GM21528 (cell line): Measurements from ENCODE around the gene PAGR1.

Experiments
- ATAC-seq: cut with Tn5 transposase; IDR thresholded peaks from one replicate; pipeline ENCODE4 v1.9.1; 2021; ENCODE audit warnings: mild to moderate bottlenecking, moderate library complexity; ENCODE audit not compliant: unreplicated experiment, low FRiP score

PAGR1 gene

GRCh38 chr16:29834079-29834478, 18.1 kb downstream of the PAGR1 start:
- no peak for ATAC-seq

DNA sequence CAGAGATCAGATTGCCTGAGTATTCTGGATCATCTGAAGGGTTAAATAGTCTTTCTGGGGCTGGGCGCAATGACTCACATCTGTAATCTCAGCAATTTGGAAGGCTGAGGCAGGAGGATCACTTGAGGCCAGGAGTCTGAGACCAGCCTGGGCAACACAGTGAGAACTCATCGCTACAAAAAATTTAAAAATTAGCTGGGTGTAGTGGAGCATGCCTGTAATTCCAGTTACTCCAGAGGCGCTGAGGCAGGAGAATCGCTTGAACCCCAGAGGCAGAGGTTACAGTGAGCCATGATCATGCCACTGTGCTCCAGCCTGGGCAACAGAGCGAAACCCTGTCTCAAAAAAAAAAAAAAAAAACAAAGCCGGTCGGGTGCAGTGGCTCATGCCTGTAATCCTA, 20.0 kb downstream of the PAGR1 start:
- no peak for ATAC-seq

GRCh38 chr16:29836623-29837022, 20.7 kb downstream of the PAGR1 start:
- no peak for ATAC-seq

- no peak for ATAC-seq
Observed at GRCh38 chr16:29837841-29838240, 21.9 kb downstream of the PAGR1 start.

DNA sequence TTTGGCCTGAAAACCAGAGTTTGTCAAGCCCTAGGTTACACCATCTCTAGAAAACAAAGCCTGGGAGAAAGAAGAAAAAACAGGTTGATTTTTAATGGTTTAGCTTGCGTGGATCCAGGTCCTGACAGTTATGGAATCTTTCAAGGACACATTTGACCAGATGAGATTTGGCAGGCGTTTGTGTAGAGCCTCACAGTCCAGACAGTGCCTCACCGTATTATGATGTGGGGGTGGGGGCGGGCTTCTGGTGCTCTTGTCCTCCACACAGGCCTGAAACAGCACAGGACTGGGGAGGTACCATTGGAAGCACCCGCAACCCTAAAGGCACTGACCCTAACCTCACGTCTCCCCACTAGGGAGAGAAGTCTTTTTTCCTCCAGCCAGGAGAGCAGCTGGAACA, 23.9 kb downstream of the PAGR1 start:
- no peak for ATAC-seq

DNA sequence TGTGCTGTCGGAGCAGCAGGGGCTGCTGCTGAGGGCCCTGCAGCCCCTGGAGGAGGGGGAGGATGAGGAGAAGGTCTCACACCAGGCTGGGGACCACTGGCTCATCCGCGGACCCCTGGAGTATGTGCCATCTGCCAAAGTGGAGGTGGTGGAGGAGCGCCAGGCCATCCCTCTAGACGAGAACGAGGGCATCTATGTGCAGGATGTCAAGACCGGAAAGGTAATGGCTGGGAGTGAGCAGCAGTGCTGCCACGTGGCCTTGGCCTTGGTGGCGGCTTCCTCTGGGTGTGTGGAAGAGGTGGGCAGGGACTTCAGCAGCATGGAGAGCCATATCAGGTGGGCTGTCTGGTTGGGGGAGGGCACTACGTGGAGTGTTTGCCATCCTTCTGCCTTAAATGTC, 24.3 kb downstream of the PAGR1 start:
- ATAC-seq = no peak

- ATAC-seq = no peak
Observed at GRCh38 chr16:29841631-29842030, 25.7 kb downstream of the PAGR1 start.

DNA sequence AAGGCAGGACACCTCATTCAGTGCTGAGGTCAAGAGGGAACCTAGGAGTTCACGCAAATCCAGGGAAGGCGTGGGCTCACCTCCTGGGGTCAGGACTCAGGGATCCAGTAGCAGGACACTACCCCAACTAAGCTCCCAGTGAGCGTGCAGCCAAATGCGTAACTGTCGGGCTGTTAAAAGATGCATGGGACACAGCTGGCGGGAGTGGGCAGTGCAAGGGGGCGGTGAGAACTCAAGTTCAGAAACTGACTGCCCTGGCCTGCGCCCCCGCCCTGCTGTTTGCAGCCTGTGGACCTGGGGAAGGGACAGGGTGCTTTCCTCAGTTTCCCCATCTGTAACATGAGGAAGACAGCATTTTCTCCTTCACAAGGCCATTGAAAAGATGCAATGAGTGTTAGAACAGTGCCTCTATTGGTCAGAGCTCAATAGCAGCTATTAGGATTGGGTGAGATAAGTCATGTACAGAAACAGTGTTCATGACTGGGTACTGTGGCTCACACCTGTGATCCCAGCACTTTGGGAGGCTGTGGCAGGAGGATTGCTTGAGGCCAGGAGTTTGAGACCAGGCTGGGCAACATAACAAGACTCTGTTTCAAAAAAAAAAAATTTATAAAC, 26.9 kb downstream of the PAGR1 start:
- ATAC-seq = no peak

- no peak for ATAC-seq
Observed at GRCh38 chr16:29843931-29844330, 28.0 kb downstream of the PAGR1 start.

GRCh38 chr16:29844575-29845331, 28.8 kb downstream of the PAGR1 start:
- ATAC-seq = no peak

GRCh38 chr16:29845656-29846055, 29.7 kb downstream of the PAGR1 start:
- no peak for ATAC-seq

DNA sequence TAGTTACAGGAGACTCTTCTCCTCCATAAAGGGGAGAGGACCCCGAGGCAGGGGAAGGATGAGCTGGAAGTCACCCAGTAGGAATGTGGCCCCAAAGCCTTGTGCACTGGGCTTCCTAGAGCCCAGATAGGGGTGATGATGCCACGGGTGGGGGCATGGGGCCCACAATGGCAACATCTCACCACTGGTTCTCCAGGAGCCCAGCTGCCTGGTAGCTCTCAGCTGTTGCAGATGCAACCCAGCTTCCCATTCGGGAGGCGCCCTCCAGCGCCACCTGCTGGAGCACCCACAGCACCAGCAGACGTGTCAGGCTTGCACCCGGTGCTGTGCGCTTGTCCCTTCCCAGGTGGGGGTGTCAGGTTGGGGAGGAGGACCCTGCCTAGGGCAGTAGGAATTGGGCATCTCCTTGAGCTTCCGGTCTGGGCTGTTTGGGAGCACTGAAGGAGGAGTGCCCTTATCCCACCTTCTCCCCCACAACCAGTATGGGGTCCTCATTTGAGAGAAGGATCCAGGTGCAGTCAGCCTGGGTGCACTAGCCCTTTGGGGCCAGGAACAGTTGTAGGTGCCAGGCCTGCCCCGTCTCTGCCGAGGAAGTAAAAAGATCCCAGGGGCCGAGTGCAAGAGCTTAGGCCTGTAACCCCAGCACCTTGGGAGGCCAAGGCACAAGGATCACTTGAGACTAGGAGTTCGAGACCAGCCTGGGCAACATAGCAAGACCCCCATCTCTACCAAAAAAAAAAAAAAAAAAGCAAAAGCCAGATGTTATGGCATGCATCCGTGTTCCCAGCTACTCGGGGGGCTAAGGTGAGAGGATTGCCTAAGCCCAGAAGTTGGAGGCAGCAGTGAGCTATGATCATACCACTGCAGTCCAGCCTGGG, 32.7 kb downstream of the PAGR1 start:
- ATAC-seq = no peak

- no peak for ATAC-seq
Observed at GRCh38 chr16:29849505-29849904, 33.6 kb downstream of the PAGR1 start.

DNA sequence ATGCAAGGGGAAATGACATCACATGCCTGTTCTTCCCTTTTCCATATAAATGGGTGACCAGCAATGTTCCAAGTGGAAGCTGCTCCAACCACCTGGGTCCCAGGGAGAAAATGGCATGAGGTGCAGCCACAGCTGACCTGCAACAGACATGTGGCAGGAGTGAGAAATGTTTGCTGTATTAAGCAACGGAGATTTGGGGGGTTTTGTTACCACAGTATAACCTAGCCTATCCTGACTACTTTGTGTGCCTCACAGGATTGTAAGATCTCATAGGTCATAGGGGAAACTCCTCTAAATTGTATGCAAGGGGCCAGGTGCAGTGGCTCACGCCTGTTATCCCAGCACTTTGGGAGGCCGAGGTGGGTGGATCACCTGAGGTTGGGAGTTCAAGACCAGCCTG, 35.0 kb downstream of the PAGR1 start:
- no peak for ATAC-seq

DNA sequence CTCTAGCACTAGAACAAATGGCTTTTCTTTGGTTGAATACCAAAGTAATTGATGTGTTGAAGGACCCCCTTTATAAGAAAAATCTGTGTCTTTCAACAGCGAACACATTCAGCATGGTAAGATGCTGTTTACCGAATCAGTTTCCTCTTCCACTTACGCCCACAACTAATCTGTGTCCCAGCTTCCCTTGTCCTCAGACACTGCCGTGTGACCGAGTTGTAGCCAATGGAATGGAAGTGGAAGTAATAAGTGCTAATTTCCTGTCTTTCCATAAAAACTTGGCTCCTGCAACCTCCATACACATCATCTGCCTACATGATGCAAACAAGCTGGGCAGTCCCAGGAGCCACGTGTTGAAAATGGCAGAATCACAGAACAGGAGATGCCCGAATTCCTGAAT, 36.7 kb downstream of the PAGR1 start:
- no peak for ATAC-seq

DNA sequence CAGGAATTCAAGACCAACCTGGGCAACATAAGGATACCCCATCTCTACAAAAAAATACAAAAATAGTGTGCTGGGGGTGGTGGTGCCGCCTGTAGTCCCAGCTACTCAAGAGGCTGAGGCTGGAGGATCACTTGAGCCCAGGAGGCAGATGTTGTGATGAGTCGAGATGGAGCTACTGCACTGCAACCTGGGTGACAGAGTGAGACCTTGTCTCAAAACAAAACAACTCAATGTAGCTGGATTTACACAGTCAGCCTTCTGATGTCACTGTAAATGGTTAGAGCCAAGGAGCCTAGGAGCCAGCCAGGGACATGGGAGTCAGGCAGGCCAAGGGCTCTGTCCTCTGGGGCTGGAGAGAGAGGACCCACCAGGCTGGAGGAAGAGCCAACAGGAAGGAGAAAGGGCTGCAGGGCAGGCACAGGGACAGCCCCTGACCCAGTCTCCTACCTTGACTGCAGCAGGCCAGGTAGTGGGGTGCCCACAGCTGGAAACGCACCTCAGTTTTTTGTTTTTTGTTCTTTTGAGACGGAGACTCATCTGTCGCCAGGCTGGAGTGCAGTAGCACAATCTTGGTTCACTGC, 38.7 kb downstream of the PAGR1 start:
- ATAC-seq = no peak

DNA sequence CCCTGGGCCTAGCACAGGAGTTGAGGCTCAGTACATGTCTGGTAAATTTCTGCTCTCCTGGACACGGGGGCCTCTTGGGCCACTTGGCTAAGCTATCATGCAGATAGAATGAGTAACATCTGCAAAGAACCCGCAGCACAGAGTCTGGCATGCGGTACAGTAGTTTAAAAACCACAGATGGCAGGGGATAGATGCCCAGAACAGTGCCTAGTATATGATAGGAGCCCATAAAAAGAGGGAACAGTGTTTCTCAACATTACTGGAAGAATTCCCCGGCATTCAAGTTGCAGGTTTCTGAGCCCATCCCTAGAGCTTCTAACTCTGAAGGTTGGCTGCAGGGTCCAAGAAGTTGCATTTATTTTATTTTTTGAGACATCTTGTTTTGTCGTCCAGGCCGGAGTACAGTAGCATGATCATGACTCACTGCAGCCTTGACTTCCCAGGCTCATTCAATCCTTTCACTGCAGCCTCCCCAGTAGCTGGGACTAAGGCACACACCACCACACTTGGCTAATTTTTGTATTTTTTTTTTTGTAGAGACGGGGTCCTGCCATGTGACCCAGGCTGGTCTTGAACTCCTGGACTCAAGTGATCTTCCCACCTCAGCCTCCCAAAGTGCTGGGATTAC, 41.3 kb downstream of the PAGR1 start:
- ATAC-seq = no peak

GRCh38 chr16:29858149-29858849, 42.3 kb downstream of the PAGR1 start:
- no peak for ATAC-seq

DNA sequence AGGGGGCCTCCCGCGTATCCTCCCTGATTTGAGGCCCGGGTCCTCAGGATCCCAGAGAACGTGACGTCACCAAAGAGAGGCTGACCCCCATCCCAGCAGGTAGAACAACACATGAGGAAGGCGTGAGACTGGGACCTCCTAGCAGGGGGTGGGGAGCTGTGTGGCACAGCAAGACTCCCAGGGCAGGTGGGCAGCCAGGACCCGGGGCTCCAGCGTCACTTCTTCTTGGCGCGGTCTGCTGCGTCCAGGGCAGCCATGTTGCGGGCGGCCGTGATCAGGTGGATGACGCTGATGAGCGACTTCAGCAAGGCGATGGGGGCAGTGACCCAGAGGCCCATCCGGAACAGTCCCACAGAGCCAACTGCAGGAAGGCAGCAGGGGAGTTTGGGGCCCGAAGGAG, 43.0 kb downstream of the PAGR1 start:
- ATAC-seq = no peak

GRCh38 chr16:29860218-29860617, 44.3 kb downstream of the PAGR1 start:
- no peak for ATAC-seq
